ENCODE data around the gene MED13L. TPM values are rescaled to one million over a fixed set of nuclear protein-coding genes. Genes with fewer than 3 reads are reported as not detected.
A peak's percentile ranks its signal among the peaks of the same experiment; 100 is the strongest.

Gene MED13L
- total RNA-seq, 1 donor from 2014 or later = 169 TPM

DNA sequence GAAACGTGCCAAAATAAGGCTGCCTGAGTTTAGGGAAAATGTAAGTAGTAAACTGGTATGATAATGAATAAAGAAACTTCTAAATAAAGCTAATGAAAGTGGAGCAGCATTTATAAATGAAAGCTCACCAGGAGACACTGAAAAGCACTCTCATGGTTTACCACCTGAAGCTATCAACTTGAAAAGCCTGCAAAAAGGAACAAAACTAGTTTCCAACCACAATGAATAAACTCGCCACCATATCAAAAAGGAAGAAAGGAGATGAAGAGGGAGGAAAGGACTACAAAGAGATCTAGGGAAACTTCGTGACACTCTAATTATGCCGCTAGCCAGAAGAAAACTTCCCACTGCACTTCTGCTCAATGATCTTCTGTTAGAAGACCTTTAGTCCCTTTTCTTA is 66.7 kb downstream of the MED13L start:
- DNase-seq = no peak

DNA sequence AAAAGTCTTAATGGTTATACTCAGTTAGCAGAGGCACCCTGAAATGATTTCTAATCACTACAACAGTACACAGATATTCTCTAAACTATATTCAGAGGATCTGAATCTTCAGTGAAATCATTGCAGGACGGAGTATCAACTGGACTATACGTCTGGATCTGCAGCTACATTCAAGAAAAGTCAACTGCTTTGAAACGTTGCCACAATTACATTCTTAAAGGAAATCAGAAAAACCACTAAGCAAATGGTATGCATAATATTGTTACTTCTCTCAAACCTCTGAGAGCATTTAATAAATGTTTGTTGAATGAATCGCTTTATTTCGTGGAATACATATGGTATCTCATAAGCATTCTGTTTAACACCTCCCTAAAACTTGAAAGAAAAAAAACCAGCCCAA is 67.4 kb downstream of the MED13L start:
- DNase-seq = no peak

- no peak for DNase-seq
Observed at GRCh38 chr12:116209503-116209902, 68.0 kb downstream of the MED13L start.

DNA sequence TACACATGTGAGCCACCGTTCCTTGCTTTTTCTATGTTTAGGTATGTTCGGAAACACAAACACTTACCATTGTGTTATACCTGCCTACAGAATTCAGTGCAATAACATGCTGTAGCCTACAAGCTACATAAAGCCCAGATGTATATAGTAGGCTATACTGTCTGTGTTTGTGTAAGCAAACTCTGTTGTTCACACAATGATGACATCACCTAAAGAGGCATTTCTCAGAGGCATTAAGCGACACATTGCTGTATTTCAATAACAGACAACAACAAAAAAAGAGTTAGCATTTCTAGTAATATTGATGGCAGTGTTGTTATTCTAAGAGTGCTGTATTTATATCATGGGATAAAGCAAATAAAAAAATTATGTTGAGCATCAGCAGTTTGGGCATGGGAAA is 70.2 kb downstream of the MED13L start:
- DNase-seq = no peak

- no peak for DNase-seq
Observed at GRCh38 chr12:116206828-116207227, 70.7 kb downstream of the MED13L start.

DNA sequence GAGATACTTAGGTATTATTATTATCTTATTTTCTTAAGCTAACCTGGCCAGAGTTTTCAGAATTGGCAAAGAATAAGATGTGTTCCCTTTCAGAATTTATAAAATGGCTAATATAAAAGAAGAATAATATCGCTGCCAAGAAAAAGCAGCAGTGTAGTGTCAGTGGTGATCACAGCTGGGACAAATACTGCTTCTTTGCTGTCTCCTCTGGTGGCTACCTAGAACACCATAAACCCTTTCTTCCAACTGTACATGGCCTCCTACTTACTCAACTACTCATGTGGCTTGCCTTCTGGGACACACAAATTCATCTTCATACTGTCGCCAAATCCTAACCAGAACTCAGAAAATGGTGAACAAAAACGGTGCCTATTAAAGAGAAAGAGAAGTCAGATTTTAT is 72.7 kb downstream of the MED13L start:
- DNase-seq = no peak

- DNase-seq = no peak
Observed at GRCh38 chr12:116204169-116204568, 73.3 kb downstream of the MED13L start.

GRCh38 chr12:116202940-116203339 is 74.6 kb downstream of the MED13L start:
- DNase-seq = no peak

GRCh38 chr12:116202433-116202832 is 75.1 kb downstream of the MED13L start:
- DNase-seq = no peak

DNA sequence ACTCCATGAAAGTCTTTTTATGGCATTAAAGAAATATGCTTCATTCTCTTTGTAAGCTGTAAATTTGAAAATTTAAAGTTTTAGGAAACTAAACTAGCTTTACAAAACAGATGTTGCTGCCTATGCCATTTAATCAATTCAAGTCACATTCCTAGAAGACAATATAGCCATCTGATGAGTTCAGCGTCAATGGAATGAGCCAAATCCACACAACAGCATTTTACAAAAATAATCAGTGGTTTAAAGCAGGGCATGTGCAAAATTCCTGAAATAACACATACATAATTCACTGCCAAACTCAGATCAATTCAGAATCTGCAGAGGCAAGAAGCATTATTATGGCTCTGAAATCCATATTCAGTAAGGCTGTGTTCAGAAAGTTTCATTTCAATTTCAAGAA is 75.6 kb downstream of the MED13L start:
- no peak for DNase-seq

DNA sequence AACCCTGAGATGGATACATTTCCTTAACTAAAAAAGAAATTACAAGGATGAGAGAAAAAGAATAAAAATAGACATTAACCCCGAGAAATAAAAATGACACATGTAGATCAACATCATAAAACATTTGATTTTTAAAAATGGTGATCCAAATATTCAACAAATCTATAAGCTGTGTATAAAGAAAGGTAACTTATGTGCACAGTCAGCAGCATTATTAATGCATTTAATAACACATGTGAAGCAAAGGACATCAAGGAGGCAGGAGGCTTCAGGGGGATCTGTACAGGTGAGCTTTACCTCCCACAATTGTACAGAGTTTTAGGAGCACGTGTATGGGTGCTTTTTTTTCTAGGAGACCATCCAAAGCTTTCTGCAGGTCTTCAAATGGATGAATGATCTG is 76.1 kb downstream of the MED13L start:
- no peak for DNase-seq

- DNase-seq = no peak
Observed at GRCh38 chr12:116200812-116201211, 76.7 kb downstream of the MED13L start.

GRCh38 chr12:116199160-116199706 is 78.3 kb downstream of the MED13L start:
- DNase-seq = no peak

GRCh38 chr12:116196752-116197718 is 80.5 kb downstream of the MED13L start:
- DNase-seq = peak; percentile 24

- DNase-seq = no peak
Observed at GRCh38 chr12:116196226-116196625, 81.3 kb downstream of the MED13L start.

- no peak for DNase-seq
Observed at GRCh38 chr12:116194935-116195431, 82.5 kb downstream of the MED13L start.

DNA sequence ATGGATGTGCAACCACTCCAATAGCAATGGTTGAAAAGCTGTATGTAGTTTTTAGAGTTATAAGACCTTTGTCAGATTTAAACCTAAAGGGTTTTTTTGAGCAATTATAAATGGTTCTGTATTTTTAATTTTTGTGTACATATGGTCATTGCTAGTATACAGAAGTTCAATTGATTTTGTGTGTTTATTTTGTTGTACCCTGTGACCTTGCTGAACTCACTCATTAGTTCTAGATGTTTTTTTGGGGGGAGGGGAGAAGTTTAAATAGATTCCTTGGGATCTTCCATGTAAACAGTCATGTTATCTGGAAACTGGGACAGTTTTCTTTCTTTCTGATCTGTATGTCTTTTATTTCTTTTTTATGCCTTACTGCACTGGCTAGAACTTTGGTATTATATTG is 87.8 kb downstream of the MED13L start:
- no peak for DNase-seq

DNA sequence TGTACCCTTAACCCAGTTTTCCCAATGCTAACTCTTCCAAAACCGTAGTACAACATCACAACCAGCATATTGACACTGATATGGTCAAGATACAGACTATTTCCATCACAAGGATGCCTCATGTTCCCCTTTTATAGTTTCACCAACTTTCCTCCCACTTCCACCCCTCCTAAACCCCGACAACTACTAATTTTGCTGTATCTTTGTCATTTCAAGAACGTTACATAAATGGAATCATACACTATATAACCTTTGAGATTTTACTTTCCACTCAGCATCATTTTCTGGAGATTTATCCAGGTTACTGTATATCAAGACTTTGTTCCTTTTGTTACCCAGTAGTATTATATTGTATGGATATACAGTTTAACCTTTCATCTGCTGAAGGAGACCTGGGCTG is 88.9 kb downstream of the MED13L start:
- no peak for DNase-seq

- no peak for DNase-seq
Observed at GRCh38 chr12:116187151-116187511, 90.4 kb downstream of the MED13L start.

DNA sequence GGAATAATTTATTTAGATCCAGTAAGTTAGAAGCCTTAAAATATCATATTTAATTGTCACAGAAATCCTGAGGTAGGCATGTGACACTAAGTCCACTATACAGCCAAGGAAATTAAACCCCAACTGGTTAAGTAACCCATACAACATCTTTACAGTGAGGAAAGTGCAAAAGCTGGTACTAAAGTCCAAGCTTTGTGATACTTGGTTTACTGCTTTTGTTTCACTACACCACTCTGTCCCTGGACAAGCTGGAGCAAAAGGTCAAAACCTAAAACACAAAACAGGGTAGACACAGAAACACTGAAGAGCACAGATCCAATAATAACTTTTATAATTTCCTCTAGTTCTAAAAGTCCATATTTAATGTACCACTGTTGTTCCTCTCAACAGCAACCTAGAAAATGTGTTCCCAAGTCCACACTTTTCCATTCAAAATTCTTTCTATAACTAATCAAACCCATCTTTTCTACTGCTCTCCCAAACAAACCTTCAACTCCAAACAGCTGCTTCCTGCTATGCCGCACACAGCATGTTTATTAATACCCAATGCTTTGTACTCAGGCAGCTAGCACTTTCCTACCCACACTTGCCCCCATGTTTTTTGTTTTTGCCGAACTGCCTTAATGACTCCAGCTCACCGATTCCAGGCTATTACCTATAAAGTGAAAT is 90.9 kb downstream of the MED13L start:
- no peak for DNase-seq

DNA sequence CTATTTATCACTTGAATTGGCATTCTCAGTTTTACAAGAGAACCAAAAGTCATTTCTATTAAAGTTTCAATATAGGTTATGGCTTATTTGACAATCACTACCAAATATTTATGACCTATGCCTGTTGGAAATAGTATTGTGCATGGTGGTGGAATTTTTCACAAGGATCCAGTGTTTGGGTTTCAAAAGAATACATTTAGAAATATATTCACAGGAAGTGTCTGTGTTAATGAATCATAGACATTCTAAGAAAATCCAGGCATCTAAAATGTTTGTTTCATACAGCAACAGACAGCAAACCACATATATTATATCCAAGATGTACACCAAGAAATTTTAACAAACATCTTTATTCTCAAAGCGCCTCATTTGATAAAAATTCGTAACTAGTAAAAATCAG is 92.7 kb downstream of the MED13L start:
- no peak for DNase-seq

GRCh38 chr12:116183741-116184141 is 93.8 kb downstream of the MED13L start:
- DNase-seq = no peak

DNA sequence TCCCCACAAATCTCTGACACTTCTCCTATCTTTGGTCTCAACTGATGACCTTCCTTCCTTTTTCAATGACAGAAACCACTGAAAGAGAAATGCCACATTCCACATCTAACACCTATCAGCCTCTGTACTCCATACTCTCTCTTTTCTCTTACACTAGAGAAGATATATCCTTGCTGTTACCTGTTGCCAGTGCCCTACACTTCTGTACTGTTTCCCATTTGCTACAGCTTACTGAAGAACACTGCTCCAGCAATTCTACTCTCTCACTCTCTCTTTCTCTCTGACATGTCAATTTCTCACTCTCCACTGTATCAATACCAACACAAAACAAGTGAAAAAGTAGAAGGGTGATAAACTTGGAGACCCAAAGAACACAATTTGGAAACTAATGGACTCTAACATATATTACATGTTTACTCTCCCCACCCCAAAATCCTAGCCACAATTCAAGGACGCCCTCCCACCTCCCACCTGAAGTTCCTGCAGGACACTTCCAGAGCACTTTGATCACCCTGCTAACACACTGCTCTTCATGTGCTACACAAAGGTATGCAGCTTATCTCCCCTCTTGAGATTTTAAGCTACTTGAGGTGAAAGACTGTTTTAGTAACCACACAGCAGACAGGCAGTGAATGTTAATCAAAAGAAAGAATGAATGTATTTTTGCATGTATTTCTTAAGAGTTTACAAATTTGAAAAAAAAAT is 95.0 kb downstream of the MED13L start:
- DNase-seq = no peak

Data from tongue (tissue), 2 donors.